Transverse colon (tissue), 4 donors: Measurements from ENCODE around the gene EME2.

Source experiments
- POLR2AphosphoS5 ChIP-seq, 3 donors: sonication (generic); formaldehyde crosslinking; IDR thresholded peaks; one replicate each; pipeline ENCODE4 v1.6.1; 2016; ENCODE audit warnings: antibody characterized with exemption in 3 of 3
- TF ChIP-seq, protein P1 (sequence below), 5 experiments: fragments of 200-600 bp in 3 of 5; fragments of 450-650 bp in 2 of 5; sonication (generic) in 3 of 5; IDR thresholded peaks; 1 replicate in 2 of 5; 2 replicates in 3 of 5; pipeline ENCODE4 v1.5.1; 2016 to 2017; ENCODE audit warnings: antibody characterized with exemption in 5 of 5, inconsistent platforms in 3 of 5, mild to moderate bottlenecking in 2 of 5, moderate library complexity in 1 of 5

DNA sequence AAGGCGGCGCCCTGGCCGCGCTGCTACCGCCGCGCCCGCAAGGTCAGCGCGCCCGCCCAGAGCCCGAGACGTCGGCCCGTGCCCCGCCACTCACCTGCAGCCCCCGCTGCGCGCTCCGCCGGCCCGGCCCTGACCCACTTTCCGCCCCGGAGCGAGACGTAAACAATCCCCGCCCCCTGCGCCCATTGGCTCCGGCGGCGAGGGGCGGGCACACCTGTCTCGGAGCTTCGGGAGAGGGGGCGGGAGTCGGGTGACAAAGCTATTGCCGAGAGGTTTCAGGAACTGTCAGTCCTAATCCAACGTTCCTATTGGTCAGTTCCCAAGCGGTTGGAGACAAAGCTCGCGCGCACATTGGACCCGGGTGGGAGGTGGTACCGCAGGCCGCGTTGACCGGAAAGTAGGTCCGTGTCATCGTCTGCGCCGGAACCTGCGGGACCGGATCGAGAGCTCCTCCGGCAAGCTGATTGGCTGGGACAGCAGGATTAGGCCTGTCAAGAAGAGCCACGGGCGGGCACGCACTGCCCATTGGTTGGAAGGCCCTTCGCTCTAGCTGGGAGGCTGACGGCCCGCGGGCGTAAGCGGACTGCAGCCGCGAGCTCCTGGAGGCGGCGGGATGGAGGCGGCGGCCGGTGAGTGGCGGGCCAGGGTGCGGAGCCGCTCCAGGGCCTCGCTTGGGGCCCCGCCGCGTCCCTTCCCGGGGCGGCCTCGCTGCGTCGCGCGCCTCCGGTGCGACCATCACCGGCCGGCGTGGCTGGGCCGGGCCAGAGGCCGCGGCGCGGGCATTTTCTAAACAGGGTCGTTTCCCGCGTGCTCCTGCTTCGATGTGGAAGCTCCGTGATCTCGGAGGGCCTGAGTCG, 10.0 kb downstream of the EME2 start, which contains the start of the genes NUBP2 and SPSB3:
- TF ChIP-seq, protein P1, sequence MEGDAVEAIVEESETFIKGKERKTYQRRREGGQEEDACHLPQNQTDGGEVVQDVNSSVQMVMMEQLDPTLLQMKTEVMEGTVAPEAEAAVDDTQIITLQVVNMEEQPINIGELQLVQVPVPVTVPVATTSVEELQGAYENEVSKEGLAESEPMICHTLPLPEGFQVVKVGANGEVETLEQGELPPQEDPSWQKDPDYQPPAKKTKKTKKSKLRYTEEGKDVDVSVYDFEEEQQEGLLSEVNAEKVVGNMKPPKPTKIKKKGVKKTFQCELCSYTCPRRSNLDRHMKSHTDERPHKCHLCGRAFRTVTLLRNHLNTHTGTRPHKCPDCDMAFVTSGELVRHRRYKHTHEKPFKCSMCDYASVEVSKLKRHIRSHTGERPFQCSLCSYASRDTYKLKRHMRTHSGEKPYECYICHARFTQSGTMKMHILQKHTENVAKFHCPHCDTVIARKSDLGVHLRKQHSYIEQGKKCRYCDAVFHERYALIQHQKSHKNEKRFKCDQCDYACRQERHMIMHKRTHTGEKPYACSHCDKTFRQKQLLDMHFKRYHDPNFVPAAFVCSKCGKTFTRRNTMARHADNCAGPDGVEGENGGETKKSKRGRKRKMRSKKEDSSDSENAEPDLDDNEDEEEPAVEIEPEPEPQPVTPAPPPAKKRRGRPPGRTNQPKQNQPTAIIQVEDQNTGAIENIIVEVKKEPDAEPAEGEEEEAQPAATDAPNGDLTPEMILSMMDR (IDR thresholded peaks at IDR 0.05) = no peak
- peak; percentile 69 to 85 (median 79) for TF ChIP-seq POLR2AphosphoS5 (IDR thresholded peaks at IDR 0.05)
